K562 (cell line): ENCODE measurements around the gene CRB2. TPM values are rescaled to one million over a fixed set of nuclear protein-coding genes. Genes with fewer than 3 reads are reported as not detected.

Experiments
- ATAC-seq: fragments of 200-7000 bp; cut with Tn5 transposase; 3 replicates; pipeline ENCODE4 v1.9.1; 2020; ENCODE audit warnings: moderate library complexity
- BruUV-seq: library from RNA; stranded (reverse); fragments of 400-500 nt; replicated peaks from 2 replicates; lab custom pipeline; 2021; lab: Mats Ljungman, UMichigan
- CTCF ChIA-PET: fragments of 300-600 bp; formaldehyde crosslinking; extraction: SDS; loops from one replicate; lab custom pipeline; 2021; ENCODE audit warnings: low intra/inter-chr PET ratio; lab: Yijun Ruan, JAX
- POLR2A ChIA-PET: fragments of 300-600, 350-650 bp; sonication (Branson Sonifier 250); formaldehyde crosslinking; extraction: SDS; loops from one replicate; lab custom pipeline; 2021; ENCODE audit warnings: antibody characterized with exemption, inconsistent platforms; lab: Yijun Ruan, JAX
- DNase-seq, 4 experiments: peaks; one replicate each; pipeline versions ENCODE4 v3.0.0 to v3.0.0-alpha.2; 2011 to 2018; ENCODE audit warnings: low spot score in 3 of 4, mixed read lengths in 3 of 4; ENCODE audit errors: extremely low read depth in 1 of 4
- FAIRE-seq: peaks from 2 replicates; lab custom pipeline; 2011; peaks lifted over from hg19 to GRCh38; lab: Jason Lieb, UNC
- H2AFZ ChIP-seq: 2 replicates; pipeline ENCODE4 v1.6.0; 2011; ENCODE audit warnings: low read depth, low read length, control low read depth, inconsistent platforms
- H3K27ac ChIP-seq: fragments of 200-600 bp; 3 replicates; pipeline ENCODE4 v1.8.0; 2011; ENCODE audit warnings: low read depth, mild to moderate bottlenecking, control low read depth, inconsistent platforms, low read length, moderate library complexity, mixed read lengths; ENCODE audit errors: extremely low read depth
- H3K27me3 ChIP-seq, 2 experiments: fragments of 300-600 bp in 1 of 2; 2 replicates in 1 of 2; 3 replicates in 1 of 2; pipeline versions ENCODE4 v1.6.0 to v1.8.0; 2011; ENCODE audit warnings: inconsistent platforms in 2 of 2, low read length in 2 of 2, mild to moderate bottlenecking in 1 of 2, mixed read lengths in 1 of 2, moderate library complexity in 1 of 2; ENCODE audit not compliant: control insufficient read depth in 2 of 2, insufficient read depth in 2 of 2
- H3K36me3 ChIP-seq: fragments of 300-600 bp; 3 replicates; pipeline ENCODE4 v1.8.0; 2011; ENCODE audit warnings: mild to moderate bottlenecking, low read length, inconsistent platforms; ENCODE audit not compliant: control insufficient read depth, insufficient read depth
- H3K4me1 ChIP-seq, 2 experiments: fragments of 200-600 bp in 1 of 2; replicated peaks in 1 of 2; 2 replicates in 1 of 2; 3 replicates in 1 of 2; pipeline versions ENCODE4 v1.5.1 to v1.8.0; 2011; ENCODE audit warnings: inconsistent platforms in 2 of 2, low read length in 2 of 2, mild to moderate bottlenecking in 1 of 2, mixed read lengths in 1 of 2, moderate library complexity in 1 of 2; ENCODE audit not compliant: control insufficient read depth in 2 of 2, insufficient read depth in 2 of 2
- H3K4me2 ChIP-seq: 2 replicates; pipeline ENCODE4 v1.6.1; 2011; ENCODE audit warnings: low read length, control low read depth, inconsistent platforms, mixed read lengths; ENCODE audit not compliant: insufficient read depth
- H3K4me3 ChIP-seq: fragments of 200-600 bp; sonication (generic), shearing (Covaris generic); 2 replicates; pipeline ENCODE4 v1.5.1; 2016; ENCODE audit warnings: control low read depth, inconsistent platforms
- H3K79me2 ChIP-seq: fragments of 200-600 bp; 3 replicates; pipeline ENCODE4 v1.8.0; 2011; ENCODE audit warnings: low read length, inconsistent platforms; ENCODE audit not compliant: control insufficient read depth, insufficient read depth
- H3K9ac ChIP-seq, 2 experiments: 2 replicates each; pipeline versions ENCODE4 v1.6.0 to v1.6.1; 2011; ENCODE audit warnings: low read depth in 2 of 2, low read length in 2 of 2, control low read depth in 1 of 2, inconsistent platforms in 1 of 2, mild to moderate bottlenecking in 1 of 2, mixed read lengths in 1 of 2; ENCODE audit not compliant: insufficient read depth in 1 of 2
- H3K9me1 ChIP-seq: one replicate; pipeline ENCODE4 v1.6.0; 2011; ENCODE audit warnings: inconsistent platforms, mild to moderate bottlenecking, low read length, moderate library complexity; ENCODE audit not compliant: control insufficient read depth, insufficient read depth
- H3K9me3 ChIP-seq: replicated peaks from 2 replicates; pipeline ENCODE4 v1.5.1; 2011; ENCODE audit warnings: low read depth, low read length, inconsistent platforms; ENCODE audit not compliant: control insufficient read depth, insufficient read depth
- H4K20me1 ChIP-seq: replicated peaks from 2 replicates; pipeline ENCODE4 v1.6.1; 2011; ENCODE audit warnings: low read length, inconsistent platforms, mixed read lengths; ENCODE audit not compliant: control insufficient read depth, insufficient read depth
- BHLHE40 ChIP-seq: IDR thresholded peaks from 2 replicates; pipeline ENCODE4 v1.6.1; 2011; ENCODE audit warnings: low read length, improper control_type of control experiment
- DACH1 ChIP-seq: fragments of 450-650 bp; IDR thresholded peaks from 2 replicates; pipeline ENCODE4 v1.6.1; 2018; ENCODE audit not compliant: partially characterized antibody
- HMG20A ChIP-seq: fragments of 450-650 bp; formaldehyde crosslinking; conservative IDR thresholded peaks from 2 replicates; pipeline ENCODE4 v1.4.0; 2020; ENCODE audit warnings: mild to moderate bottlenecking, mixed read lengths
- MED1 ChIP-seq: sonication (generic); formaldehyde crosslinking; IDR thresholded peaks from 2 replicates; pipeline ENCODE4 v1.8.1; 2023; ENCODE audit warnings: missing genetic modification reagents, borderline replicate concordance
- MYC ChIP-seq, 2 experiments: fragments of 250-450 bp in 1 of 2; sonication (Bioruptor Pico) in 1 of 2; IDR thresholded peaks; 2 replicates each; pipeline versions ENCODE4 v1.5.1 to v1.6.1; 2012 to 2021; ENCODE audit warnings: low read depth in 2 of 2, borderline replicate concordance in 1 of 2, improper control_type of control experiment in 1 of 2, low read length in 1 of 2, mild to moderate bottlenecking in 1 of 2, moderate library complexity in 1 of 2
- PTRF ChIP-seq: fragments of 450-650 bp; IDR thresholded peaks from 2 replicates; pipeline ENCODE4 v1.6.1; 2016; ENCODE audit warnings: mild to moderate bottlenecking, missing genetic modification characterization, missing compliant biosample characterization
- WGBS: fragments of 100-300 bp; shearing (Covaris generic); methylation state at CpG from one replicate; pipeline ENCODE4 v1.1.6; 2016; ENCODE audit warnings: low coverage, mixed read lengths; ENCODE audit not compliant: insufficient coverage; ENCODE audit errors: missing lambda C conversion rate; 5-methylcytosine and 5-hydroxymethylcytosine counted together
- in situ Hi-C: fragments of 300-500 bp; cut with MboI; formaldehyde crosslinking; loops from 4 replicates; pipeline ENCODE4 v1.15.0; 2018; ENCODE audit warnings: inconsistent platforms, mixed read lengths
- intact Hi-C: fragments of 100-400 bp; cut with micrococcal nuclease; formaldehyde crosslinking; loops from 2 replicates; pipeline ENCODE4 v1.14.2; 2022
- polyA plus RNA-seq, 8 experiments: library from polyadenylated mRNA; depleted of rRNA in 4 of 8; stranded (reverse) in 5 of 8; unstranded in 3 of 8; fragments of >200 nt; fragmentation: Nextera tagmentation in 2 of 8; fragmentation: Illumina TruSeq in 1 of 8; extraction: Ambion mirVana in 2 of 8; extraction: Trizol in 1 of 8; gene quantifications; 2 replicates each; pipeline versions ENCODE4 v1.2.1 to v1.2.3, GENCODE V29; 2011 to 2014; ENCODE audit warnings: inconsistent platforms in 1 of 8, missing spikeins in 1 of 8
- total RNA-seq, 7 experiments: library from RNA; depleted of rRNA in 6 of 7; stranded (reverse); fragments of >200 nt in 6 of 7; fragmentation: Illumina TruSeq in 2 of 7; extraction: Trizol in 2 of 7; gene quantifications; 2 replicates each; pipeline versions ENCODE4 v1.2.1 to v1.2.3, GENCODE V29; 2011 to 2021; ENCODE audit warnings: low replicate concordance in 1 of 7
- TF ChIP-seq, protein P1 (sequence below): sonication (generic); formaldehyde crosslinking; IDR thresholded peaks from 2 replicates; pipeline ENCODE4 v1.8.0; 2022; ENCODE audit warnings: missing genetic modification reagents, mild to moderate bottlenecking, moderate library complexity, borderline replicate concordance
- TF ChIP-seq, protein P2 (sequence below): fragments of 200-800 bp; sonication (Bioruptor generic); IDR thresholded peaks from 2 replicates; pipeline ENCODE4 v1.6.1; 2017; ENCODE audit warnings: missing genetic modification characterization, missing compliant biosample characterization
- TF ChIP-seq, protein P3 (sequence below): fragments of 450-650 bp; IDR thresholded peaks from 2 replicates; pipeline ENCODE4 v1.6.1; 2018; ENCODE audit not compliant: partially characterized antibody

The CRB2 gene
- total and polyA plus RNA-seq, 9 of the 15 experiments (the other 6 are each of a cell fraction or from before 2014, with no cell fraction given), result 0.13 to 1.2 (median 0.25) TPM; not detected in 2

GRCh38 chr9:123364241-123364824 lies 8.3 kb downstream of the CRB2 start:
- DNase-seq (peak in 3 of 4 experiments; percentile 48 to 51 (median 49)), ATAC-seq (no peak), FAIRE-seq (no peak)
- Histone ChIP-seq H3K9ac (peak overlapping the region in 1 of 2 experiments; percentile 43; a peak in 1 of 4 replicates), H3K27me3 (no peaks in the 10 kb centered on the region), H3K4me2 (no peak overlapping the region), H4K20me1 (no peaks in the 10 kb centered on the region), H3K27ac (no peak overlapping the region), H3K9me1 (no peaks in the 10 kb centered on the region), H3K4me1 (peaks cover 23 to 69% of the 10 kb centered on the region in 2 experiments), H3K9me3 (no peaks in the 10 kb centered on the region), H3K4me3 (no peak overlapping the region), H2AFZ (no peak overlapping the region), H3K36me3 (no peaks in the 10 kb centered on the region), H3K79me2 (no peaks in the 10 kb centered on the region)
- BruUV-seq, result no TSS peak
- 48% methylated on average over 11 of the region's 11 CpGs for WGBS
- in situ Hi-C loops, result no loop called here
- intact Hi-C loops, result no loop called here
- ChIA-PET POLR2A (no interaction called here), CTCF (no interaction called here)
- TF ChIP-seq, protein P1, sequence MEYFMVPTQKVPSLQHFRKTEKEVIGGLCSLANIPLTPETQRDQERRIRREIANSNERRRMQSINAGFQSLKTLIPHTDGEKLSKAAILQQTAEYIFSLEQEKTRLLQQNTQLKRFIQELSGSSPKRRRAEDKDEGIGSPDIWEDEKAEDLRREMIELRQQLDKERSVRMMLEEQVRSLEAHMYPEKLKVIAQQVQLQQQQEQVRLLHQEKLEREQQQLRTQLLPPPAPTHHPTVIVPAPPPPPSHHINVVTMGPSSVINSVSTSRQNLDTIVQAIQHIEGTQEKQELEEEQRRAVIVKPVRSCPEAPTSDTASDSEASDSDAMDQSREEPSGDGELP (CRISPR knock-in tag), result peak; percentile 65; the same call in 1 of the 2 replicates
- TF ChIP-seq HMG20A (CRISPR knock-in tag) (no peak), PTRF (no peak), DACH1 (peak; percentile 19), BHLHE40 (peak; percentile 57), MED1 (CRISPR knock-in tag) (no peak), MYC (IDR thresholded peaks at IDR 0.05; ENCODE audit: low read depth, low read length) (no peak), MYC (CRISPR knock-in tag; IDR thresholded peaks at IDR 0.05; ENCODE audit: borderline replicate concordance, low read depth) (no peak)
- TF ChIP-seq, protein P2, sequence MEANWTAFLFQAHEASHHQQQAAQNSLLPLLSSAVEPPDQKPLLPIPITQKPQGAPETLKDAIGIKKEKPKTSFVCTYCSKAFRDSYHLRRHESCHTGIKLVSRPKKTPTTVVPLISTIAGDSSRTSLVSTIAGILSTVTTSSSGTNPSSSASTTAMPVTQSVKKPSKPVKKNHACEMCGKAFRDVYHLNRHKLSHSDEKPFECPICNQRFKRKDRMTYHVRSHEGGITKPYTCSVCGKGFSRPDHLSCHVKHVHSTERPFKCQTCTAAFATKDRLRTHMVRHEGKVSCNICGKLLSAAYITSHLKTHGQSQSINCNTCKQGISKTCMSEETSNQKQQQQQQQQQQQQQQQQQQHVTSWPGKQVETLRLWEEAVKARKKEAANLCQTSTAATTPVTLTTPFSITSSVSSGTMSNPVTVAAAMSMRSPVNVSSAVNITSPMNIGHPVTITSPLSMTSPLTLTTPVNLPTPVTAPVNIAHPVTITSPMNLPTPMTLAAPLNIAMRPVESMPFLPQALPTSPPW (CRISPR knock-in tag), result 0 out of 2 replicates have a peak, but pooled peaks have one; percentile 17
- TF ChIP-seq, protein P3, sequence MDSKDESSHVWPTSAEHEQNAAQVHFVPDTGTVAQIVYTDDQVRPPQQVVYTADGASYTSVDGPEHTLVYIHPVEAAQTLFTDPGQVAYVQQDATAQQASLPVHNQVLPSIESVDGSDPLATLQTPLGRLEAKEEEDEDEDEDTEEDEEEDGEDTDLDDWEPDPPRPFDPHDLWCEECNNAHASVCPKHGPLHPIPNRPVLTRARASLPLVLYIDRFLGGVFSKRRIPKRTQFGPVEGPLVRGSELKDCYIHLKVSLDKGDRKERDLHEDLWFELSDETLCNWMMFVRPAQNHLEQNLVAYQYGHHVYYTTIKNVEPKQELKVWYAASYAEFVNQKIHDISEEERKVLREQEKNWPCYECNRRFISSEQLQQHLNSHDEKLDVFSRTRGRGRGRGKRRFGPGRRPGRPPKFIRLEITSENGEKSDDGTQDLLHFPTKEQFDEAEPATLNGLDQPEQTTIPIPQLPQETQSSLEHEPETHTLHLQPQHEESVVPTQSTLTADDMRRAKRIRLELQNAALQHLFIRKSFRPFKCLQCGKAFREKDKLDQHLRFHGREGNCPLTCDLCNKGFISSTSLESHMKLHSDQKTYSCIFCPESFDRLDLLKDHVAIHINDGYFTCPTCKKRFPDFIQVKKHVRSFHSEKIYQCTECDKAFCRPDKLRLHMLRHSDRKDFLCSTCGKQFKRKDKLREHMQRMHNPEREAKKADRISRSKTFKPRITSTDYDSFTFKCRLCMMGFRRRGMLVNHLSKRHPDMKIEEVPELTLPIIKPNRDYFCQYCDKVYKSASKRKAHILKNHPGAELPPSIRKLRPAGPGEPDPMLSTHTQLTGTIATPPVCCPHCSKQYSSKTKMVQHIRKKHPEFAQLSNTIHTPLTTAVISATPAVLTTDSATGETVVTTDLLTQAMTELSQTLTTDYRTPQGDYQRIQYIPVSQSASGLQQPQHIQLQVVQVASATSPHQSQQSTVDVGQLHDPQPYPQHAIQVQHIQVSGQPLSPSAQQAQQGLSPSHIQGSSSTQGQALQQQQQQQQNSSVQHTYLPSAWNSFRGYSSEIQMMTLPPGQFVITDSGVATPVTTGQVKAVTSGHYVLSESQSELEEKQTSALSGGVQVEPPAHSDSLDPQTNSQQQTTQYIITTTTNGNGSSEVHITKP, result peak; percentile 22
